B cell (primary cell): ENCODE results near the gene GPC3.

Source experiments
- EZH2 ChIP-seq: IDR thresholded peaks from 2 replicates; pipeline ENCODE4 v1.6.1; 2012; ENCODE audit warnings: borderline replicate concordance, low read depth, mild to moderate bottlenecking, moderate library complexity, low read length; ENCODE audit not compliant: insufficient read depth, poor library complexity, severe bottlenecking
- TF ChIP-seq, protein P1 (sequence below): fragments of 200-600 bp; IDR thresholded peaks from one replicate; pipeline ENCODE4 v1.8.0; 2022; ENCODE audit warnings: antibody characterized with exemption, mild to moderate bottlenecking

DNA sequence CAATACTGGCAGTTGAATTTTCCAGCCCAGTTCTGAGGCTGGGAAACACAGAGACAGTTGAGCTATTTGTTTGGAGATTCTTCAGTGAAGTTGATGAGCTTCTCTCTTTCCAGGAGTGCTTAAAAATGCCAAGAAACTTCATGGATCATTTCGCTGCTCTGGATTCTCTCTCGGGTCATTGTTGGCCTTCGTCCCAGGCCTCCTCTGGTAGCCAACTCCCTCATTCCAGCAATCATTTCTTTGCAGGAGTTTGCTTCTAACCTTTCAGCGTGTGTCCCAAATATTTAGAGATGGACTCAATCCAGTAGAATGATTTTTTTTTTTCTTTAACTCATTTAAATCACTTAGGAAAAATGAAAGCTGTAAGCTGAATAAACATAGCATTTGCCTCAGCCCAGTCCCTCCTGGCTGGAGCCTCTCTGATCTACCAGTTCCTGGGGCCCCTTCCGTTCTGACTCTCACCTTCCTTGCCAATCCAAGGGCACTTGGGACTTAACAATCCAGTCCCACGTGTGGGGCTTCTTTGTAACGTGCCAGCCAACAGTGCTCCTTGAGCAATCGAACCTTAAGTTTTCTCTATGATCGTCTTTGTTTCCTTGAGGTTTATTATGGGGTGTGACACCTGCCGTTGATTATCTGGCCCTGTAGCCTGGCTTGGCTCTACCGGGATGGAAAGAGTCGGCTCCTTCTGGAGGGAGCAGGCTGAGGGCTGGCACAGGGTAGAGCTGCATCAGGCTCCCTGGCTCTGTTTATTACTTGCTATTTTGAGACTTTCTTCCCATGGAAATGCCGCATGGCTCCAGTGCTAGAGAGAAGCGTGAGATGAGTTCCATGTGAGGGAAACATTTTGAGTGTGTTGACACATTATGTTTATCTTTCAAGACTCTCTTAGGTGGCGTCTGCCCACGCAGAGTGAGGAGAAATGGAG lies 489.7 kb downstream of the GPC3 start:
- TF ChIP-seq, protein P1, sequence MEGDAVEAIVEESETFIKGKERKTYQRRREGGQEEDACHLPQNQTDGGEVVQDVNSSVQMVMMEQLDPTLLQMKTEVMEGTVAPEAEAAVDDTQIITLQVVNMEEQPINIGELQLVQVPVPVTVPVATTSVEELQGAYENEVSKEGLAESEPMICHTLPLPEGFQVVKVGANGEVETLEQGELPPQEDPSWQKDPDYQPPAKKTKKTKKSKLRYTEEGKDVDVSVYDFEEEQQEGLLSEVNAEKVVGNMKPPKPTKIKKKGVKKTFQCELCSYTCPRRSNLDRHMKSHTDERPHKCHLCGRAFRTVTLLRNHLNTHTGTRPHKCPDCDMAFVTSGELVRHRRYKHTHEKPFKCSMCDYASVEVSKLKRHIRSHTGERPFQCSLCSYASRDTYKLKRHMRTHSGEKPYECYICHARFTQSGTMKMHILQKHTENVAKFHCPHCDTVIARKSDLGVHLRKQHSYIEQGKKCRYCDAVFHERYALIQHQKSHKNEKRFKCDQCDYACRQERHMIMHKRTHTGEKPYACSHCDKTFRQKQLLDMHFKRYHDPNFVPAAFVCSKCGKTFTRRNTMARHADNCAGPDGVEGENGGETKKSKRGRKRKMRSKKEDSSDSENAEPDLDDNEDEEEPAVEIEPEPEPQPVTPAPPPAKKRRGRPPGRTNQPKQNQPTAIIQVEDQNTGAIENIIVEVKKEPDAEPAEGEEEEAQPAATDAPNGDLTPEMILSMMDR: no peak
- no peak for TF ChIP-seq EZH2
